Dendritic cell treated with granulocyte-macrophage colony-stimulating factor and Interleukin-4, amounts not matched to agents 40 ng/mL and 50 ng/mL, for 4 days (primary cell): ENCODE results near the gene EVA1B.

Experiments used
- H3K27ac Mint-ChIP-seq: one replicate; pipeline ENCODE4 v1.8.0; 2022; ENCODE audit warnings: mild to moderate bottlenecking, mixed read lengths
- H3K27me3 Mint-ChIP-seq: one replicate; pipeline ENCODE4 v1.8.0; 2022; ENCODE audit warnings: mild to moderate bottlenecking, mixed read lengths
- H3K36me3 Mint-ChIP-seq: one replicate; pipeline ENCODE4 v1.8.0; 2022; ENCODE audit warnings: low read depth, mixed read lengths
- H3K4me1 Mint-ChIP-seq: one replicate; pipeline ENCODE4 v1.8.0; 2022; ENCODE audit warnings: low read depth, mixed read lengths
- H3K4me3 Mint-ChIP-seq: one replicate; pipeline ENCODE4 v1.8.0; 2022; ENCODE audit warnings: mild to moderate bottlenecking, moderate library complexity, mixed read lengths
- H3K9me3 Mint-ChIP-seq: one replicate; pipeline ENCODE4 v1.8.0; 2022; ENCODE audit warnings: mixed read lengths
- intact Hi-C: fragments of 100-400 bp; cut with micrococcal nuclease; formaldehyde crosslinking; loops from one replicate; pipeline ENCODE4 v1.15.0; 2022

EVA1B gene

GRCh38 chr1:36323636-36324352 is at the start of gene EVA1B:
EVA1B (minus strand) TSS chr1:36323645; CDS start chr1:36323037, 608 bp downstream.
- H3K4me1 Mint-ChIP-seq, result peaks cover 62% of the 10 kb centered on the region
- peak within 1 kb of the TSS; percentile 72 for H3K4me3 Mint-ChIP-seq
- H3K36me3 Mint-ChIP-seq, result peaks cover 16% of the 10 kb centered on the region
- peaks cover 40% of the 10 kb centered on the region for H3K27me3 Mint-ChIP-seq
- no peaks in the 10 kb centered on the region for H3K9me3 Mint-ChIP-seq
- peak within 1 kb of the TSS; percentile 78 for H3K27ac Mint-ChIP-seq
- intact Hi-C loops, result loop anchor here (2.0 to 5.0 kb wide), 2 partner anchors 17 to 44 kb away; partner anchors contain the start of gene SH3D21

GRCh38 chr1:36372617-36373016 is 49.2 kb upstream of the EVA1B start:
- H3K4me1 Mint-ChIP-seq, result peaks cover 78% of the 10 kb centered on the region
- H3K4me3 Mint-ChIP-seq, result no peak overlapping the region
- H3K36me3 Mint-ChIP-seq, result peaks cover 38% of the 10 kb centered on the region
- intact Hi-C loops, result no loop called here
- no peaks in the 10 kb centered on the region for H3K27me3 Mint-ChIP-seq
- H3K27ac Mint-ChIP-seq, result peak overlapping the region; percentile 97
- H3K9me3 Mint-ChIP-seq, result no peaks in the 10 kb centered on the region

- intact Hi-C loops, result loop anchor here (1.0 to 5.0 kb wide), 4 partner anchors 27 to 62 kb away; partner anchors contain the start of genes EVA1B and SH3D21
- peaks cover 42% of the 10 kb centered on the region for H3K36me3 Mint-ChIP-seq
- no peaks in the 10 kb centered on the region for H3K27me3 Mint-ChIP-seq
- H3K9me3 Mint-ChIP-seq, result no peaks in the 10 kb centered on the region
- H3K4me3 Mint-ChIP-seq, result no peak overlapping the region
- H3K27ac Mint-ChIP-seq, result peak overlapping the region; percentile 97
- peaks cover 85% of the 10 kb centered on the region for H3K4me1 Mint-ChIP-seq
Measured at GRCh38 chr1:36369061-36369861, 45.8 kb upstream of the EVA1B start.

- intact Hi-C loops, result loop anchor here (2.0 to 5.0 kb wide), 3 partner anchors 45 to 60 kb away; partner anchors contain the start of genes EVA1B and SH3D21
- Mint-ChIP-seq H3K27me3 (no peaks in the 10 kb centered on the region), H3K4me3 (no peak overlapping the region), H3K27ac (peak overlapping the region; percentile 86), H3K9me3 (no peaks in the 10 kb centered on the region), H3K4me1 (peaks cover 70% of the 10 kb centered on the region), H3K36me3 (peaks cover 42% of the 10 kb centered on the region)
Measured at GRCh38 chr1:36367798-36368197, 44.4 kb upstream of the EVA1B start.

- Mint-ChIP-seq H3K4me1 (peaks cover 63% of the 10 kb centered on the region), H3K4me3 (no peak overlapping the region), H3K36me3 (peaks cover 42% of the 10 kb centered on the region), H3K9me3 (no peaks in the 10 kb centered on the region), H3K27ac (peak overlapping the region; percentile 86), H3K27me3 (no peaks in the 10 kb centered on the region)
- intact Hi-C loops, result loop anchor here (5.0 kb wide), 2 partner anchors 45 to 60 kb away; partner anchors contain the start of genes EVA1B and SH3D21
Measured at GRCh38 chr1:36367066-36367465, 43.6 kb upstream of the EVA1B start.

GRCh38 chr1:36366091-36366661 is 42.7 kb upstream of the EVA1B start:
- no peaks in the 10 kb centered on the region for H3K27me3 Mint-ChIP-seq
- H3K9me3 Mint-ChIP-seq, result no peaks in the 10 kb centered on the region
- H3K36me3 Mint-ChIP-seq, result peaks cover 49% of the 10 kb centered on the region
- peak overlapping the region; percentile 17 for H3K4me3 Mint-ChIP-seq
- peaks cover 60% of the 10 kb centered on the region for H3K4me1 Mint-ChIP-seq
- intact Hi-C loops, result loop anchor here (5.0 kb wide), 2 partner anchors 44 to 59 kb away; partner anchors contain the start of genes EVA1B and SH3D21
- peak overlapping the region; percentile 86 for H3K27ac Mint-ChIP-seq

GRCh38 chr1:36365381-36365780 is 41.9 kb upstream of the EVA1B start:
- Mint-ChIP-seq H3K27me3 (no peaks in the 10 kb centered on the region), H3K4me3 (no peak overlapping the region), H3K9me3 (no peaks in the 10 kb centered on the region), H3K27ac (peak overlapping the region; percentile 86), H3K4me1 (peaks cover 55% of the 10 kb centered on the region), H3K36me3 (peaks cover 53% of the 10 kb centered on the region)
- intact Hi-C loops, result loop anchor here (5.0 kb wide), 2 partner anchors 43 to 58 kb away; partner anchors contain the start of genes EVA1B and SH3D21

GRCh38 chr1:36359911-36360550 is 36.6 kb upstream of the EVA1B start:
- Mint-ChIP-seq H3K4me1 (peaks cover 8% of the 10 kb centered on the region), H3K9me3 (no peaks in the 10 kb centered on the region), H3K4me3 (no peak overlapping the region), H3K27ac (peak overlapping the region; percentile 3), H3K36me3 (peaks cover 77% of the 10 kb centered on the region), H3K27me3 (no peaks in the 10 kb centered on the region)
- intact Hi-C loops, result no loop called here

- Mint-ChIP-seq H3K4me1 (peaks cover 5% of the 10 kb centered on the region), H3K36me3 (peaks cover 83% of the 10 kb centered on the region), H3K27me3 (no peaks in the 10 kb centered on the region), H3K9me3 (no peaks in the 10 kb centered on the region), H3K4me3 (no peak overlapping the region), H3K27ac (peak overlapping the region; percentile 3)
- intact Hi-C loops, result no loop called here
Measured at GRCh38 chr1:36359383-36359782, 35.9 kb upstream of the EVA1B start.

- peaks cover 6% of the 10 kb centered on the region for H3K4me1 Mint-ChIP-seq
- H3K36me3 Mint-ChIP-seq, result peaks cover 91% of the 10 kb centered on the region
- no peaks in the 10 kb centered on the region for H3K27me3 Mint-ChIP-seq
- no peak overlapping the region for H3K27ac Mint-ChIP-seq
- H3K4me3 Mint-ChIP-seq, result no peak overlapping the region
- H3K9me3 Mint-ChIP-seq, result no peaks in the 10 kb centered on the region
- intact Hi-C loops, result no loop called here
Measured at GRCh38 chr1:36358514-36359084, 35.2 kb upstream of the EVA1B start.

- Mint-ChIP-seq H3K9me3 (no peaks in the 10 kb centered on the region), H3K36me3 (peaks cover 90% of the 10 kb centered on the region)
Measured at GRCh38 chr1:36355811-36356210, 32.4 kb upstream of the EVA1B start.

GRCh38 chr1:36354486-36354885 is 31.0 kb upstream of the EVA1B start:
- Mint-ChIP-seq H3K36me3 (peaks cover 92% of the 10 kb centered on the region), H3K4me1 (peaks cover 42% of the 10 kb centered on the region), H3K27ac (no peak overlapping the region), H3K9me3 (no peaks in the 10 kb centered on the region), H3K4me3 (no peak overlapping the region), H3K27me3 (no peaks in the 10 kb centered on the region)
- intact Hi-C loops, result no loop called here

More at GRCh38 chr1:36355811-36356210, 32.4 kb upstream of the EVA1B start:
- peaks cover 34% of the 10 kb centered on the region for H3K4me1 Mint-ChIP-seq
- no peak overlapping the region for H3K4me3 Mint-ChIP-seq
- intact Hi-C loops, result no loop called here
- no peaks in the 10 kb centered on the region for H3K27me3 Mint-ChIP-seq
- no peak overlapping the region for H3K27ac Mint-ChIP-seq
